AG10803 (cell line): Measurements from ENCODE around the gene CDH22.

Source experiments
- DNase-seq: peaks from one replicate; pipeline ENCODE4 v3.0.0; 2010; ENCODE audit warnings: low read depth
- H3K4me3 ChIP-seq: 2 replicates; pipeline ENCODE4 v1.5.1; 2011; ENCODE audit warnings: mild to moderate bottlenecking, low read length, control low read depth
- TF ChIP-seq, protein P1 (sequence below): conservative IDR thresholded peaks from 2 replicates; pipeline ENCODE4 v1.5.1; 2011; ENCODE audit warnings: mild to moderate bottlenecking, low read length, control low read depth, inconsistent platforms

CDH22 gene

DNA sequence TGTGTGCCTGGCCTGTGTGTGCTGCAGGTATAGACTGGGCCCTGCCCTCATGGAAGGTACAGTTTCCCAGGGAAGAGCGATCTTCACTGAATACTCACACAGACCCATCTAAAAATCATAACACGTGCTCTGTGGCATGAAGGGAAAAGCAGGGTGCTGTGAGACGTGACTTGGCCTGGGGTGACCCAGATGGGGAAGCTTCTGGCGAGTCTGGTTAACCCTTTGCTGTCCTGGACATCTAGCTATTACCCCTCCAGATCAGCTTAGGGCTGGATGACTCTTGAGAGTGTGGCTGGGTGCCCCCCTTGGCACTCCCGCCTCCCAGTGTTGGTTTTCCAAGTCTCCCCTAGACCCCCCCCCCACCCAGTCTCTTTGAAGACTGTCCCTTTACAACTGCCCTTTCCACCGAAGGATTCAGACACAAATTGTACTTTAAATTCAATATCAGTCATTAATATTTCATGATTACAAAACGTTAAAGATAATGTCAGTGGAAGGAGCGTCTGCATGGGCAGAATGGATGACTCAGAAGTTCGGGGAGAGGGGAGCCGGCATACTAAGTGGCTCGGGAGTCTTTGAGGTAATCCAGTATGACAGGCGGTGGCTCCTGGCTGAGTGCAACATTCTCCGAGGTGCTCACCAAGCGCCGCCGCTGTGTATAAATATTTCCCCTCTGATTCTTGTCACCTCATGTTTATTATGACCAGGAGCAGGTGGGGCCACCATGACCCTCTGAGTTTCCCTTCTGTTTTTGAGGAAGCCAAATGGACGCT is 112.8 kb downstream of the CDH22 start:
- no peak for DNase-seq
- TF ChIP-seq, protein P1, sequence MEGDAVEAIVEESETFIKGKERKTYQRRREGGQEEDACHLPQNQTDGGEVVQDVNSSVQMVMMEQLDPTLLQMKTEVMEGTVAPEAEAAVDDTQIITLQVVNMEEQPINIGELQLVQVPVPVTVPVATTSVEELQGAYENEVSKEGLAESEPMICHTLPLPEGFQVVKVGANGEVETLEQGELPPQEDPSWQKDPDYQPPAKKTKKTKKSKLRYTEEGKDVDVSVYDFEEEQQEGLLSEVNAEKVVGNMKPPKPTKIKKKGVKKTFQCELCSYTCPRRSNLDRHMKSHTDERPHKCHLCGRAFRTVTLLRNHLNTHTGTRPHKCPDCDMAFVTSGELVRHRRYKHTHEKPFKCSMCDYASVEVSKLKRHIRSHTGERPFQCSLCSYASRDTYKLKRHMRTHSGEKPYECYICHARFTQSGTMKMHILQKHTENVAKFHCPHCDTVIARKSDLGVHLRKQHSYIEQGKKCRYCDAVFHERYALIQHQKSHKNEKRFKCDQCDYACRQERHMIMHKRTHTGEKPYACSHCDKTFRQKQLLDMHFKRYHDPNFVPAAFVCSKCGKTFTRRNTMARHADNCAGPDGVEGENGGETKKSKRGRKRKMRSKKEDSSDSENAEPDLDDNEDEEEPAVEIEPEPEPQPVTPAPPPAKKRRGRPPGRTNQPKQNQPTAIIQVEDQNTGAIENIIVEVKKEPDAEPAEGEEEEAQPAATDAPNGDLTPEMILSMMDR = no peak
- H3K4me3 ChIP-seq = no peak overlapping the region

GRCh38 chr20:46194409-46194808 is 113.9 kb downstream of the CDH22 start:
- DNase-seq = no peak
- no peak overlapping the region for H3K4me3 ChIP-seq
- TF ChIP-seq, protein P1 = no peak

DNA sequence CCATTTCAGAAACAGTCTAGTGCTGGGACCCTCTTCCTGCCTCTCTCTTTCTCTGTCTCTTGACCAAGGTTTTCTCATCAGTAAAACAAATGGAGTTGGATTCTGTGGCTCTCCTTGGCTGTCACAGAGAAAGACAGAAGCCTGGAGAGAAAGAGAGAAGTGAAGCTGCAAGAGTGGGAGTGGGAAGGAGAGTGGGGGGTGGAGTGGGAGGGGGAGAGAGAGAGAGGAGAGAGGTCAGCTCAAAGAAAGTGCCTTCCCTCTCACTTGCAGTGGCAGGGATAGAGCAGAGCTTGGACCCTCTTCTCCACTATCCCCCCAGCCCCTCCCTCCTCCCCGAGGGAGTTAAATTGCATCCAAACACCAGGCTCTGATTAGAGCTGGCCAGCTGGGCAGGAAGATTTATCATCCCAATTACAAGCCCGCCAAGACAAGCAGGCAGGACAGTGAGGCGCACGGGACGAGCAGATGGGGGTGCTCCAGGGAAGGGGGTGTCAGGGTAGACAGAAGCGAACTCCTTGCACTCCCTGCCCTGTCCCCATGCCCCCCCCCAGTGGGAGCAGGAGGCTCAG is 115.8 kb downstream of the CDH22 start:
- H3K4me3 ChIP-seq = no peak overlapping the region
- no peak for DNase-seq
- TF ChIP-seq, protein P1 = no peak

- no peak for DNase-seq
- TF ChIP-seq, protein P1 = no peak
- H3K4me3 ChIP-seq = no peak overlapping the region
These were observed 116.7 kb downstream of the CDH22 start for GRCh38 chr20:46191611-46192010.

DNA sequence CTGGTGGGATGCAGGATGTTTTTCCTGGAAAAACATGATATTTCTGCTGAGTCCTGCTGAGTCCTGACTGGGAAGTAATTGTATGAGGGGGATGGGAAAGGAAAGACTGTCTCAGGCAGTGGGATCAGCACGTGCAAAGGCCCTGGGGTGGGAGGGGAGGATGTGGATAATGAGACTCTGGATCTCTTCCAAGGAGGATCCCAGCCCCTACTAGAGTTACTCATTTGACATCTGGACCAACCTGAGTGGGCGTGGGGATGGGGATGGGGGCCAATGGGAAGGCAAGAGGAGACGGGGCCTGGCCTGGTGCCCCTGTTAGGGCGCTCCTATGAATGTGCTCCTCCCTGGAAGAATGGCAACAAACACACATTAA is 117.1 kb downstream of the CDH22 start:
- no peak overlapping the region for H3K4me3 ChIP-seq
- no peak for DNase-seq
- TF ChIP-seq, protein P1 = no peak

DNA sequence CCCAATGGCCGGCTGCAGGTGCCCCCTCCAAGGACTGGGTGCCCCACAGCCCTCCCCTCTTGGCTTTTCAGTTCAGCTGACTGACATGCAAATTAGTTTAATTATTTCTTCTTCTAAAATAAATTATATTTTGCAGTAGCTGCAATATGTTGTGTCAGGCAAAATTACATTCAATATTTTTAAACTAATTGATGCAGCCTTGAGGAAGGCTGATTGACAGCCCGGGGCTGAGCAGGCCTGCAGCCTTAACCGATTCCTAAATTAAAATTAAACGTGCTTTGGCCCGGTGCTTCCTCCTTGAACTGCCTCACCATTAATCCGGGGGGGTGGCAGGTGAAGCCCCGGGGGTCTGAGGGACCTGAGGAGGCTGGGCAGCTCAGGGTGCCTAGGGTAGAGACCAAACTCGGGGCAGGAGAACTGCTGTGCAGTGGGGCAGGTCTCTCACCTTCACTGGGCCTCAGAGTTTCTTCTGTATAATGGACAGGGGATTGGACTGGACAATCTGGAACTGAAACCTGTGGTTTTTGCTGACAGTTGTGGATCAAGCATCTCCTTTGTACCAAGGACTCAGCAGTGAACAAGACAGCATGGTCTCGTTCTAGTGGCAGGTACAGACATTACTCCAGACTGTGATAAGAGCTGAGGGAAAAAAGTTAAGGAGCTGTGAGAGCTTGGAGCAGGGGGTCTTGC is 117.7 kb downstream of the CDH22 start:
- no peak overlapping the region for H3K4me3 ChIP-seq
- no peak for DNase-seq
- TF ChIP-seq, protein P1 = no peak
